Measurements from ENCODE around the gene VPS13A. TPM values are rescaled to one million over a fixed set of nuclear protein-coding genes. Genes with fewer than 3 reads are reported as not detected.

The VPS13A gene
- total and polyA plus RNA-seq, 3 donors from 2014 or later, result 27.4 to 71.4 (median 40.3) TPM

GRCh38 chr9:77325058-77325457 lies 147.7 kb downstream of the VPS13A start:
- Histone ChIP-seq H3K4me3 (no peak overlapping the region), H3K4me1 (no peaks in the 10 kb centered on the region), H3K9me3 (no peaks in the 10 kb centered on the region), H3K27me3 (no peaks in the 10 kb centered on the region), H3K27ac (no peak overlapping the region), H3K36me3 (ENCODE audit: low read depth, missing control alignments) (no peaks in the 10 kb centered on the region)
- no peak for TF ChIP-seq POLR2A (IDR thresholded peaks at IDR 0.05)
- TF ChIP-seq CTCF (IDR thresholded peaks at IDR 0.05), result no peak
- DNase-seq, result no peak
- intact Hi-C loops (cut with DNase I; ENCODE audit: low total_unique reads), result no loop called here
- WGBS, 2 donors, result 90 to 99% methylated on average over 5 of the region's 5 CpGs

- WGBS, 2 donors, result 91 to 100% methylated on average over 1 of the region's 1 CpG
- DNase-seq, result no peak
- H3K36me3 ChIP-seq (ENCODE audit: low read depth, missing control alignments), result no peaks in the 10 kb centered on the region
- no peaks in the 10 kb centered on the region for H3K4me1 ChIP-seq
- no peak overlapping the region for H3K27ac ChIP-seq
- intact Hi-C loops (cut with DNase I; ENCODE audit: low total_unique reads), result no loop called here
- TF ChIP-seq CTCF (IDR thresholded peaks at IDR 0.05) (no peak), POLR2A (IDR thresholded peaks at IDR 0.05) (no peak)
- H3K9me3 ChIP-seq, result no peaks in the 10 kb centered on the region
- H3K4me3 ChIP-seq, result no peak overlapping the region
- no peaks in the 10 kb centered on the region for H3K27me3 ChIP-seq
These were observed 150.8 kb downstream of the VPS13A start for GRCh38 chr9:77328102-77328501.

GRCh38 chr9:77370064-77370463 lies 192.7 kb downstream of the VPS13A start:
- no peaks in the 10 kb centered on the region for H3K36me3 ChIP-seq (ENCODE audit: low read depth, missing control alignments)
- no peaks in the 10 kb centered on the region for H3K9me3 ChIP-seq
- TF ChIP-seq POLR2A (IDR thresholded peaks at IDR 0.05) (no peak), CTCF (IDR thresholded peaks at IDR 0.05) (no peak)
- no peak overlapping the region for H3K27ac ChIP-seq
- H3K27me3 ChIP-seq, result no peaks in the 10 kb centered on the region
- H3K4me3 ChIP-seq, result no peak overlapping the region
- H3K4me1 ChIP-seq, result no peaks in the 10 kb centered on the region
- intact Hi-C loops (cut with DNase I; ENCODE audit: low total_unique reads), result no loop called here
- WGBS, 2 donors, result 93 to 95% methylated on average over 5 of the region's 5 CpGs
- DNase-seq, result no peak

GRCh38 chr9:77374266-77374665 lies 196.9 kb downstream of the VPS13A start:
- no peak for DNase-seq
- no peaks in the 10 kb centered on the region for H3K4me1 ChIP-seq
- no peak overlapping the region for H3K27ac ChIP-seq
- 95 to 96% methylated on average over 3 of the region's 3 CpGs for WGBS, 2 donors
- H3K9me3 ChIP-seq, result no peaks in the 10 kb centered on the region
- no peaks in the 10 kb centered on the region for H3K36me3 ChIP-seq (ENCODE audit: low read depth, missing control alignments)
- intact Hi-C loops (cut with DNase I; ENCODE audit: low total_unique reads), result no loop called here
- TF ChIP-seq POLR2A (IDR thresholded peaks at IDR 0.05) (no peak), CTCF (IDR thresholded peaks at IDR 0.05) (no peak)
- H3K4me3 ChIP-seq, result no peak overlapping the region
- no peaks in the 10 kb centered on the region for H3K27me3 ChIP-seq

GRCh38 chr9:77375956-77376532 lies 198.7 kb downstream of the VPS13A start:
- H3K9me3 ChIP-seq, result no peaks in the 10 kb centered on the region
- no peak for DNase-seq

More at GRCh38 chr9:77375956-77376532, 198.7 kb downstream of the VPS13A start:
- intact Hi-C loops (cut with DNase I; ENCODE audit: low total_unique reads), result no loop called here
- 94% methylated on average over 6 of the region's 6 CpGs for WGBS, 2 donors
- Histone ChIP-seq H3K27ac (no peak overlapping the region), H3K27me3 (no peaks in the 10 kb centered on the region), H3K36me3 (ENCODE audit: low read depth, missing control alignments) (no peaks in the 10 kb centered on the region), H3K4me1 (no peaks in the 10 kb centered on the region), H3K4me3 (no peak overlapping the region)
- no peak for TF ChIP-seq CTCF (IDR thresholded peaks at IDR 0.05)
- no peak for TF ChIP-seq POLR2A (IDR thresholded peaks at IDR 0.05)
